NCI-H2227 treated with DMSO at 0.1 percent for 48 hours (cell line): Measurements from ENCODE around the gene PSORS1C1.

Experiments
- DNase-seq: peaks from one replicate; lab custom pipeline; 2025; lab: John Stamatoyannopoulos, UW

PSORS1C1 gene

DNA sequence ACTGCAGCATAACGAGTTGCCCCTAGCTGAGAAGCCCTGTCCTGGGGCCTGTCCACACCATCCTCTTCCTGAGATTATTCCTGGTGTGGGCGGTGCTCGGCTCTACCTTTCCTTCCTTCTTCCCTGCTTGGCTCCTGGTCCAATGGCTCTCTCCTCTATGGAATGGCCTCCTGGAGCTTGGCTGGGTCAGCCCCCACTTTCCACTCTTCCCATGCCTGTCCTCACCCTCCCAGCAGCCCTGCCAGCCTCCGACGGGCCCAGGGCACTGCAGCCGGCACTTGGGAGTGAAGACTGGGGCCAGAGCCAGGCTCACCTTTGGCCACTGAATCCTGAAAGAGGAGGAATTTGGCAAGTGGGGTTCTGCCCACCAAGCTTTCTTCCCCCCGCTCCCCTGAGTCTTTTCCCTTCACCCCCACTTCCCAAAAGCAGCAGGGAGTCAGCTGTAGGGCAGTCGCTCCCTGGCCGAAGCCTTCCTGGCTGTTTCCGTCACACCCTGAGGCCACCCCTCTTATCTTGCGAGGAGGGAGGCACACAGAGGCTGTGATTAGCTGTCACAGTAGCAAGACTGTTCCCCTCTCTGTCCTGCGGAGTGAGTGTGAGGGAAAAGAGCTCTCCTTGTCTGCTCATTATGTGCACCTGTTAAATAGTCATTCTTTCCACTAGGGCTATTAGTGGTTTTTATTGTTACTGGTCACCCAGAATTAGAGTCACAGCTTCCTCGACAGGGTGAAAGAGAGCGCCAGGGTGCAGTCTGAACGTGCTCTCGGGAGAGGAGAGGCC, 12.0 kb downstream of the PSORS1C1 start:
- DNase-seq = no peak

DNA sequence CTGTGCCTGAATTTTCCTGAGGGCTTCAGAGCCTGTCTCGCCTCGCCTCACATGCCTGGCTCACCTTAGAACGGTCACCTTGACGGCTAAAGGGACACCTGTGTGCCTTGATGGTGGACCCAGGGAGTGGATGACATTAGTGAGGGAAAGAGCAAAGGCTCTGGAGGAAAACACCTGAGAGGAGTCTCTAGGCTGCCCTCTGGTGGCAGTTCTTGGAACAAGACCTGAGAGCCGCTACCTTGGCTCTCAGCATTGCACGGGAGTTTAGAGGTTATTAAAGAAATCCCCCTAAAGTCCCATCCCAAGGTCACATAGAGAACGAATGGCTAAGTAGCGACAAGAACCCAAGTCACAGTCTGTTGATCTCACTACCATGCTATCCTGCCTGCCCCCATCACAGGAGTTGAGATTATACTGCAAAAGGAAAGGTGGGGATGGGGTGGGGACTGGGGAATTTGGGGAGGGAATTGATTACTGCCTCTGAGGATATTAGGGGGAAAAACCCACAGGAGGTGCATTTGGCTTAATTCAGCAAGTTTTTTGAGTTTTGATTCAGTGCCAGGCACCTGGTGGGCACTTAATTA, 13.6 kb downstream of the PSORS1C1 start:
- peak; percentile 35 for DNase-seq

DNA sequence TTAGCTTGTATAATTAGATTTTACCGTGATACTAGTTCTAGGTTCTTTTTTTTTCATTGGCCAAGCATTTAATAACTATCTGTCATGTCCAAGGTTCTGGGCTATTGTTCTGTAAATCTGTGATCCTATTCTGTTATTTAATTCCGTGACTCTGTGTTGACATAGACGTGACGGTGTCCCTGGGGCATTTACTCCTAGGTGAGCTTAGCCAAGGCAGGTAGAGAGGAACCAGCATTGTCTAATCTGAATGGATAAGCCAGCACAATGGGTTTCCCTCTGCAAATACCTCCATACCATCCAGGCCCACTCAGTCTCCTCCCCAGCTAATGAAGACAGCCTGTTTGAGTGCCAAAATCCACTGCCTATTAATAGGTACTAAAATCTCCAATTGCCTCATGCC, 14.5 kb downstream of the PSORS1C1 start:
- no peak for DNase-seq

DNA sequence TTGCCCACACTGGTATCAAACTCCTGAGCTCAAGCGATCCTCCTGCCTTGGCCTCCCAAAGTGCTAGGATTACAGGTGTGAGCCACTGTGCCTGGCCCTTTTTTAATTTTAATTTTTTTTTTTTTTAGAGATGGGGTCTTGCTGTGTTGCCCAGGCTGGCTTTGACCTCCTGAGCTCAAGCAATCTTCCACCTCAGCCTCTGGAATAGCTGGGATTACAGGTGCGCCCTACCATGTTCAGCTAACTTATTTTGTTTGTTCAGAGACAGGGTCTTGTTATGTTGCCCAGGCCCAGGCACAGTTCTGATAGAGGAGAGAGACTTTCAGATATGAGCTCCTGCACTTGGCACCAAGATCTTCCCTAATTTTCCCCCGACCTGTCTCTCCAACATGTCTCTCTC, 16.2 kb downstream of the PSORS1C1 start:
- DNase-seq = no peak

DNA sequence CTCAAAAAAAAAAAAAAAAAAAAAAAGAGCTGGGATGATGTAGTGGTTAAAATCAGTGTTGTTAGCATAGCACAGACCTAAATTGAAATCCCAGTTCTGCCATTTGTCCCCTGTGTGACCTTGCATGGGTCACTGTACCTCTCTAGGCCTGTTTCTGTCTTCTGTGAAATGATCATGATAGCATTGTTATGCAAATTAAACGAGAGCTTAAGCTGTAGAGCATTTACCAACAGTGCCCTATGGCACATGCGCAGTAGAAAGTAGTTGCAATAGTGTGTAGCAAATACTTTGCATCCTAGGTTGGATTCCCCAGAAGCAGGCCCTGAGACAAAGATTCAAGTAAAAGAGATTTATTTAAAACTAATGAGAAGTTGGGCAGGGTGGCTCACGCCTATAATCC, 17.0 kb downstream of the PSORS1C1 start:
- no peak for DNase-seq

DNA sequence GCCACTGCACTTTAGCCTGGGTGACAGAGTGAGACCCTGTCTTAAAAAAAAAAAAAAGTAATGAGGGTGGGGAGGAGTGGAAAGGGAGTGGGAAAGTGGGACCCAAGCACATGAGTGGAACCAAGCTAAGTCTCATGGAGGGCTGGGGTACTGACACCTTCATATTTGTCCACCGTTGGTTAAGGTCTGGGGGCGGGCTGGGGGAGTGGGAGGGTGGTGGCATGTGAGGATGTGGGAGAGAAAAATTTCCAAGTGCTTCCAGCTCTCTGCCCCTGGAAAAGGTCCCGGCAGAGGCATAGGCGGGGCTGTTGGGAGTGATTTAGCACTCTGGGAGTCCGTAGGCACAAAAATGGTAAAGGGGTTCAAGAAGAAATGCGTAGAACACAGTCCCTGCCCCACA, 18.2 kb downstream of the PSORS1C1 start:
- no peak for DNase-seq

DNA sequence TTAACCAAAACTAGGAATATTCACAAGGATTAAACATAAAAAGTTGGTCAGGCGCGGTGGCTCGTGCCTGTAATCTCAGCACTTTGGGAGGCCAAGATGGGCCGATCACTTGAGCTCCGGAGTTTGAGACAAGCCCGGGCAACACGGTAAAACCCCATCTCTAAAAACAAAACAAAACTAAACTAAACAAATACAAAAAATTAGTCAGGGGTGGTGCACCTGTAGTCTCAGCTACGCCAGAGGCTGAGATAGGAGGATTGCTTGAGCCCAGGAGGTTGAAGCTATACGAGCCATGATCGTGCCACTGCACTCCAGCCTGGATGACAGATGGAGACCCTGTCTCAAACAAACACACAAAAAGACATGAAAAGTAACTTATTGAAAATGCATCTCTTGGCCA, 21.1 kb downstream of the PSORS1C1 start:
- no peak for DNase-seq

DNA sequence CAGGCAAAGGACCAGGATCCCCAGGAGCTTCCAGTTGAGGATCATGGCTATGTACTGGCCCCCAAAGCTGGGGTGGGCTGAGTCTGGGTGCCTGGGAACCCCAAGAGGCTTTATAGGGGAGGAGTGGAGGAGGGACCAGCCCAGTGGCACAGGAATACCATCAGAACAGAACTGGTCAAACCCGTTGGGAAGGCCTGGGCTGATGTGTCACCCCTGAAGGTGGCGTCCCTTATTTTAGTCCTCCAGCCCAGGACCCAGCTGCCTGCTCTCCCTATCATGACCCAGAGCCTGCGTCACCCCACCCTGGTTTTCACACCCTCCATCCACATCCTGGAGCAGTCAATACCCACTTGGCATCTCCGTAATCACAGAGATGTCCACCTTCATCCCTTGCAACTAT, 24.4 kb downstream of the PSORS1C1 start, which contains the start of gene PSORS1C2:
Gene PSORS1C2 (minus strand): TSS at position 85 of the 400 bp plus-strand sequence. CDS start 40 bp downstream, at position 45.
- no peak for DNase-seq

DNA sequence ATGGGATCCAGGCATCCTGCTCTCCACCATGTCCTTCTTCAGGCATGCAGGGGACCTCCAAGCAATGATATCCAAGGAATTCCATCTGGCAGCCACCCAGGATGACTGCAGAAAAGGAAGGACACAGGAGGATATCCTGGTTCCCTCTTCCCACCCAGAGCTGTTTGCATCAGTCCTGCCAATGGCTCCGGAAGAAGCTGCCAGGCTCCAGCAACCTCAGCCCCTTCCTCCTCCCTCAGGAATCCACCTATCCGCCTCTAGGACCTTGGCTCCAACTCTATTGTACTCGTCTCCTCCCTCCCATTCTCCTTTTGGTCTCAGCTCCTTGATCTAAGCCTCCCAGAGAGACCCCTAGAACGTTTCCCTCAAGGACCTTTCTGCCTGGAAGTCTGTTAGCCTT, 25.0 kb downstream of the PSORS1C1 start:
- DNase-seq = no peak

DNA sequence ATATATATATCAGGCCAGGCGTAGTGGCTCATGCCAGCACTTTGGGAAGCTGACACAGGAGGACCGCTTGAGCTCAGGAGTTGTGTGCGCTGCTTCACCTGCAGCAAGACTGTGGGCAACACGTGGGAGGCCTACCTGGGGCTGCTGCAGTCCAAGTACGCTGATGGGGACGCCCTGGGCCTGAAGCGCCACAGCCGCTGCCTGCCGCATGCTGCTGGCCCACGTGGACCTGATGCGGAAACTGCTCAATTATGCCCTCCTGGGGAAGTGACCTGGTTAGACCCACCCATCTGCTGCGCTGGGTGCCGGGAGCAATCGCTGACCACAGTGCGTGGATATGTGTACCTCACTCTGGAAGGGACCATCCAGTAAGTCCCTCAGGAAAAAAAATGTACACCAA, 26.0 kb downstream of the PSORS1C1 start:
- no peak for DNase-seq

DNA sequence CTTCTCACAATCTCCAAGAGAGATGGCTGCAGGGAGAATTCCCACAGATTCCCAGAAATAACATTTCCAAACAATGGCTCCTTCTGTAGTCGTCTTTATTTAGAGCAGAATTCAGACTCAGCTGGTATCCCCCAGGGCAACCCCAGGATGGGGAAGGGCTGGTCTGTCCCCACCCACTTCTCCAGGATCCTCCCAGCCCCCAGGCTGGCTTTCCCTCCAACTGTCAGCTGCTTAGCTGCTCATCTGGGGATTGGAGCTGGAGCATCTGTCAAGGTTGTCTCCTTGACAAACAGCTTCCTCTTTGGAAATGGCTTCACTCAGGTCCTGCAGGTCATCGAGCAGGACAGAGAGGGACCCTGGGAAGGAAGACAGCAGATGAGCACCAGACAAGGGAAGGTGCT, 27.8 kb downstream of the PSORS1C1 start:
- no peak for DNase-seq

DNA sequence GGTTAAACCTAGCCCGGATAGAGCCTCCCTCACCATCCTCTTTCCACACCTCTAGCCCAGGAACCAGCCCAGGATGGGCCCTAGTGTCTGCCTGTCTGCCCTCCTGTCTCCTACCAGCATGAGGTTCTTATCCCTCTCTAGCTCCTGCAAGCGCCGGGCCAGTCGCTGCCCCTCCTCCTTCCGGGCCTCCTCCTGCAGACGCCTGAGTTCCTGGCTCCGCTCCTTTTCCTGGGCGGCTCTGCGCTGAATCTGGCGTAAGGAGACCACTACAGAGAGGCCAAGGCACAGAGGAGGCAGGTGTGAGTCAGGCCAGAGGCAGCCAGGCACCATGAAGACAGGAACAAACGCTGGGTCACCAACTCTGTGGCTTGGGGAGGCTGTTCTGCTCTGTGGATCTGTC, 28.5 kb downstream of the PSORS1C1 start:
- peak; percentile 38 for DNase-seq

DNA sequence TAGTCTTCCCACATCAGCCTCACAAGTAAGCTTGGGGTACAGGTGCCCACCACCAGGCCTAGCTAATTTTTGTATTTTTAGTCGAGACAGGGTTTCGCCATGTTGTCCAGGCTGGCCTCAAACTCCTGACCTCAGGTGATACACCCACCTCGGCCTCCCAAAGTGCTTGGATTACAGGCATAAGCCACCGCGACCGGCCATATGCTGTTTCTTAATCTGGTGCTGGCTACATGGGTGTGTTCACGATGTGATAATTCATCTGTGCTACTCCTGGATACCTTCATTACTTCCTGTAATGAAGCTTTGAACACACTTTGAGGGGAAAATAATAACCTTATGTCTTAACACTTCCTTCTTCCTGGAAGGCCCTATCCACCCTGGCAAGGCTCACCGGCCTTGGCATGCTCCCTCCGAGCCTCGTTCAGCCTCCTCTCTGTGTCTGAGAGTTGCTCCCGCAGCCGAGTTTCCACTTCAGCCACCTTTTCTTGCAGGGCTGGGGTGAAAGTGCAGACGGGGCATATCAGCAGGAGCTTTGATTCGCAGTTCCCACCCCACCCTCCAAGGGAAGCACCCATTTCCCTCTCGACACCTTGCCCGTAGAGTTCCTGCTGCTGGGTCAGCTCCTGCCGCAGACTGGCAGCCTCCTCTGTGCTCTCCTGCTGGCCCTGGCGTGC, 29.8 kb downstream of the PSORS1C1 start:
- no peak for DNase-seq

DNA sequence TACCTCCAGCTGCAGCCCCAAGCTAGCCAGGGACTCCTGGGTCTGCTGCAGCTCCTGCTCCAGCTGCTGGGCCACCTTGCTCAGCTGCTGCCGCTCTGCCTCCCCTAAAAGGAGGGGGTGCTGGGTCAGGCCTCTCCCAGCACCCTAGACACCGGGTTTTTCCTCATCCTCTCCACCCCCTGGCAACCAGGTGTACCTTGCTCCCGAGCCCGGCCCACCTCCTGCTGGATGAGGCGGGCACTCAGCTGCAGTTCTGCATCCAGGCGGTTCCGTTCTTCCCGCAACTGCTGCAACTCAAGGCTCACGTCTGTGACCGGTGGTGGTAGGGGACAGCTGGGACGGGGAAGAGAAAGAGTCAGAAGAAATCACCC, 30.4 kb downstream of the PSORS1C1 start:
- DNase-seq = no peak

DNA sequence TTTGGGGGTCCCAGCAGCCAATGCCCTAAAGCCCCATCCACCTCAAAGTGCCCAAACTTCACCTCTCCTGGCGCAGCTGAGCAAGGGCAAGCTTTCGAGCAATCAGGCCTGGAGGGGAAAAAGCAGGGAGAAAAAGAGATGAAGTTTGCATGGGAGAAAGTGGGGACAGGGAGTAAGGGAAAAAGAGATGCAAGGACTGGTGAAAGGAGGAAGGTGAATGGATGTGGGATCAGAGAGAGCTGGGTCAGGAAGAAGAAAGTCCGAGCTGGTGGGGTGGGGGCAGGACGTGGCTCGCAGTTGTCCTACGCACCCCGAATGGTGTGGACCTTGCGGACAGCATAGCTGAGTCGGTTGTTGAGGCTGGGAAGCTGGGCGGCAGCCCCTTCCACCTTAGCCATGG, 30.8 kb downstream of the PSORS1C1 start:
- DNase-seq = no peak

DNA sequence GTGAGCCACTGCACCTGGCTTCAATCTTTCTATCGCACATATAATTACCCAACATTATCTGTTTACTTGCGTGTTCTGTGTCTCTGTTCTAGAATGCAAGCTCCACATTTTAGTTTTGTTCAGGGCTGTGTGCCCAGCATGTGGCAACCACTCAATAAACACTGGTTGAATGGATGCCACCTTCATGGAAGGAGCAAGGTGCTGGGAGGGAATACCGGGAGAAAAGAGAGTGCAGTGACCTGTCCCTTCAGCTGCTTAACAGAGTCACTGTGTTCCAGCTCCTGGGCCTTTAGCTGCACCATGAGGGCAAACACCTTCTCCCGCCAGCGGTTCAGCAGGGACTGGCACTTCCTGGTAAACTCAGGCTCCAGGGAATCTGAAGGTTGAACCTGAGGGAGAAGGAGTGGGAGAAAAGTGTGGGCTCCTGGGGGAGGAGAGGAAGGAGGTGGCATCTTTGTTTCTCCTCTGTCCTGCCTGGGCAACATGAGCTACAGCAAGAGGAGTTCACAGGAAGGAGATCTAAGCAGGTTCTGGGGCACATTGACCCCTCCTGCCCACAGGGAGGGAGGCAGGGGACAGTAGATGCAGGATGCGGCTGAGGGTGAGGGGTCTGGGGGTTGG, 35.3 kb downstream of the PSORS1C1 start:
- DNase-seq = no peak

DNA sequence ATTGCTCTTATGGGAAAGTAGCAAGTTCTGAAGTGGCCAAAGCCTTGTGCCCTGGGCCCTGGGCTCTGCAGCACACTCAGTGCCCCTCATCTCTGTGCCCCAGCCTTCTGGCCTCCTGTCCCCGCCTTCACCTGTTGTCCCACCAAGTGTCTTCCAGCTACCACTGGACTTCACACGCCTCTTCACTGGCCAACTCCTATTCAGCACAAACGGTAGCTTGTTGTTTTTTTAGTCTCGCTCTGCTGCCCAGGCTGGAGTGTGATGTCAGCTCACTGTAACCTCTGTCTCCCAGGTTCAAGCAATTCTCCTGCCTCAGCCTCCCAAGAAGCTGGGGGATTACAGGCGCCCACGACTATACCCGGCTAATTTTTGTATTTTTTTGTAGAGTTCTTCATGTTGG, 38.2 kb downstream of the PSORS1C1 start:
- no peak for DNase-seq

DNA sequence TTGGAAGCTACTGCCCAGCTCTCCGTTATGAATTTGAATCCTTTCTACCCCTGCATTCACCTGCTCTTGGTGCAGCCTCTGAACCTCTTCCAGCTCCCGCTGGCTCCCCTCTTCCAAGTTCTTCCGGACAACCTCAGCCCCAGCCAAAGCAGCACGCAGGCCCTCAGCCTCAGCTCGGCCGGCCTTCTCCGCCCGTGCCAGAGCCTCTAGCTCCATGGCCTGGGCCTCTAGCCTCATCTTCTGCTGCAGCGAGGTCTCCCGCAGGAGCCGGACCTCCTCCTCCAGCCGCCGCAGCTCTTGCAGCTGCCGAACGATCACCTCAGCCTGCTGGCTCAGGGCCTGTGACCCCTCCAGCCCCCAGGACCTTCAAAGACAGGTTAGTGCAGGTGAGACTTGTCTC, 39.8 kb downstream of the PSORS1C1 start:
- no peak for DNase-seq

DNA sequence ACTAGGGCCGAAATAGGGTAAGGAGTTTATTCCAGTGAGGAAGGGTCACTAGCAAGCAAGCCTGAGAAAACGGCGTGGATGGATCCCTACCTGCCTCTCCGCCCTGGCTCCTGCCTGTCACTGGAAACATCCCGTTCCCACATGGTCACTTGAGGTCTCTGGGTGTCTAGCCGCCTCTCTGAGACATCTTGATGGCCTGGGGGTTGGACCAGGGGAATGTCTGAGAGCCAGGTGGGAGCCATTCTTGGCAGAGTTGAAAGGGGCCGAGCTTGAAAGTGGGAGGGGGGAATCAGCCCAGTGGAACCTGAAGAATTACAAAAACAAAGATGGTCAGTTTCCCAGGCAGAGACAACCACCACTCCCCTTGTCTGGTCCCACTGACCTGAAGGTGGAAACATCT, 42.0 kb downstream of the PSORS1C1 start:
- DNase-seq = no peak

DNA sequence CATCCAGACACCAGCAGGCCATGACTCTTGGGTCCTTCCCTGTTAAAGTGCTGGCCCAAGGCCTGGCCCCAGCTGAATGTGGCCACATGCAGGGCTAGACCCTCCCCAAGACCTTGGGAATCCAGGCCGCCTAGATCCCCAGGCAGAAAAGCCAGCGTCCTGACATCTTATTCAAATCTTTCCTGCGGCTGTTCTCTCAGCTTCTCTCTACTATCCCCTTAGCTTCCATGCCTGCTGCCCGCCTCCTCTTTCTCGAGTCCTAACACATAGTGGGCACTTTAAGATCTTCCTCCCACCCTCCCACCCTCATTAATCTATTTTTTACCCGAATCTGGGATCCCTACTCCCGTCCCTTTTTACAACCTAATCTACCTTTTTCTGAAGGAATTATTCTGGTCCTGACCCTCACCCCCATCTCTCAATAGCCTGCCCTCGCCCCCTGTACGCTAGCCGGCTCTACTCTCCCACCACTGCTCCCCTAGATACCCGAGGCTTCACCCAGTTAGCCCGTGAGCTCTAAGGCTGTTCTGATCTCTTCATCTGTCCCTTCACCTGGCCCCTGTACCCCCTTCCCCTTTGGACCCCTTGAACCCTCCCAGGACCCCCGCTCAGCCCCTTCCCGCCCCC, 43.0 kb downstream of the PSORS1C1 start, which contains the start of gene CCHCR1:
Gene CCHCR1 (minus strand): TSS at position 290 of the 627 bp plus-strand sequence. CDS start 202 bp downstream, at position 88.
- no peak for DNase-seq

DNA sequence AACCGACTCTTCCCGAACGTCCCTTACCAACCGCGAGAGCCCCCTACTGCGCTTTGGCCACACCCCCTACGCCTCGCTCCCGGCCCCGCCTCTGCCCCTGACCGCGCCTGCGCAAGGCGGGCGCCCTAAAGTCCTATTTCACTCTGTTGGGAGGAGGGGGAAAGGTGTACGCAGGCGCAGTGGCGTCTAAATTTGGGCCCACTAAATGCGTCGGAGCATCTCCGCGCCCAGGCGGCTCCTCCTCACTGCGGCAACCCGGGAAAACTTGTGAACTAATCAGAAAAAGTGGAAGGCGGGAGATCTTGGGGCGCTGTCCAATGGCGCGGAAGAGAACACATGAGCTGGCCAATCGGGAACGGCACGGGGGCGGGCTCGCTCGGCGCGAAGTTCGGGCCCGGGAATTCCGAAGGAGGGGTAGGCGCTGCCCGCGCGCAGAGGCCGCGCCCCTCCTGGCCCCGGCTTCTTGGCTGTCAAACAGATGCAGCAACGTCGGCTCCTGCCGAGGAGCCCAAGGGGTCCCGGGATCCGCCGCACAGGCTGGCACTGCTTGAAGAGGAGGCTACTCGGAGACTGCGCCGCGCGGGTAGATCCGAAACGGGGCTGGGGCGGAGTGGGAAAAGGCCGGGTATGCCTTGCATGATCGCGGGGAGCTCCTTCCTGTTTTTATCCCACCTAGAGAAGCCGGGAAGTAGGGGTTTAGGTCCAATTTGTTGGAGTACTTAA, 43.7 kb downstream of the PSORS1C1 start, which contains the start of gene TCF19:
Gene TCF19 (plus strand): TSS at position 450 of the 723 bp plus-strand sequence. CDS start 881 bp downstream, outside the sequence.
- peak; percentile 98 for DNase-seq
